Fibroblast of villous mesenchyme (primary cell): Measurements from ENCODE around the gene NDUFV1. TPM values are rescaled to one million over a fixed set of nuclear protein-coding genes. Genes with fewer than 3 reads are reported as not detected.
"Not testable (repeated sequence)": the region's sequence is repeated elsewhere in the genome, so short reads cannot be mapped to it uniquely, and the experiment has no call there.

Experiments used
- DNase-seq: peaks from one replicate; pipeline ENCODE4 v3.0.0-alpha.2; 2010; ENCODE audit warnings: low read depth
- H3K4me3 ChIP-seq: 2 replicates; pipeline ENCODE4 v1.5.1; 2011; ENCODE audit warnings: low read depth, mild to moderate bottlenecking, low read length
- total RNA-seq: library from RNA; depleted of rRNA; stranded (reverse); fragments of >200 nt; gene quantifications from 2 replicates; pipeline ENCODE4 v1.2.3, GENCODE V29; 2012
- TF ChIP-seq, protein P1 (sequence below): IDR thresholded peaks from 2 replicates; pipeline ENCODE4 v1.5.1; 2012; ENCODE audit warnings: low read depth, mild to moderate bottlenecking, low read length; ENCODE audit not compliant: insufficient read depth

NDUFV1 gene
- total RNA-seq = 140 and 178 TPM in 2 replicates

DNA sequence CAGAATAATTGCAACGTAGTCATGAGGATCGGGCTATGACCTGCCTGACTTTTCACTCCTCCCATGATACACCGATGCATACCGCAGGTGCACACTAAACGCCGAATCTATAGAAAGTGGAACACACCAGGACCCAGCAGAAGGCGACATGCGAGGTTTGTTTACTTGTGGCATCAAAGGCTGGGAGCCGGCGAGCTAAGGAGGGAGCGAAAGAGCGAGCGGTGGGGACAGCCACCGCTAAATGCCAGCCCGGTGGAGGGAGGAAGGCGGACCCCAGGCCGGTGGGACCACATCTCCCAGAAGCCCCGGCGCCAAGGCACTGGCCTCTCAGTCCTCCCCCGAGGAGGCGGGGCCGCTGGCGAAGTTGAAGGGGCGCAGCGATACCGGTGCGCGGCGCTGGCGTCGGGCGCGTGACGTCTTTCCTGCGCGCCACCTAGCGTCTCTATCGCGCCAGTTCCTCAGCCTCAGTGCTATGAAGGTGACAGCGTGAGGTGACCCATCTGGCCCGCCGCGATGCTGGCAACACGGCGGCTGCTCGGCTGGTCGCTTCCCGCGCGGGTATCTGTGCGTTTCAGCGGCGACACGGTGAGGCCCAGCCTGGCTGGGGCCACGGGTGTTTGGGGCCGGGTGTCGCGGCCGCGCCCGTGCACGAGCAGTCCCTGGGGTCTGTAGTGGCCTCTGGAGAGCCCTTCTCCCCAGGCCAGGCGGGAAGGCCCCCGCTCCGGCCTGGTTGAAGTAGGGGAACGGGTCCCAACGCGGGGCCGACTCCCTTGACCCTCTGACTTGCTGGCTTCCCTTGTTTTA, at the start of gene NDUFV1:
NDUFV1 (plus strand) TSS at position 445 of the 804 bp plus-strand sequence; CDS start at position 514, 69 bp downstream.
- peak; percentile 91 for DNase-seq
- peak within 1 kb of the TSS; percentile 97 for H3K4me3 ChIP-seq
- TF ChIP-seq, protein P1, sequence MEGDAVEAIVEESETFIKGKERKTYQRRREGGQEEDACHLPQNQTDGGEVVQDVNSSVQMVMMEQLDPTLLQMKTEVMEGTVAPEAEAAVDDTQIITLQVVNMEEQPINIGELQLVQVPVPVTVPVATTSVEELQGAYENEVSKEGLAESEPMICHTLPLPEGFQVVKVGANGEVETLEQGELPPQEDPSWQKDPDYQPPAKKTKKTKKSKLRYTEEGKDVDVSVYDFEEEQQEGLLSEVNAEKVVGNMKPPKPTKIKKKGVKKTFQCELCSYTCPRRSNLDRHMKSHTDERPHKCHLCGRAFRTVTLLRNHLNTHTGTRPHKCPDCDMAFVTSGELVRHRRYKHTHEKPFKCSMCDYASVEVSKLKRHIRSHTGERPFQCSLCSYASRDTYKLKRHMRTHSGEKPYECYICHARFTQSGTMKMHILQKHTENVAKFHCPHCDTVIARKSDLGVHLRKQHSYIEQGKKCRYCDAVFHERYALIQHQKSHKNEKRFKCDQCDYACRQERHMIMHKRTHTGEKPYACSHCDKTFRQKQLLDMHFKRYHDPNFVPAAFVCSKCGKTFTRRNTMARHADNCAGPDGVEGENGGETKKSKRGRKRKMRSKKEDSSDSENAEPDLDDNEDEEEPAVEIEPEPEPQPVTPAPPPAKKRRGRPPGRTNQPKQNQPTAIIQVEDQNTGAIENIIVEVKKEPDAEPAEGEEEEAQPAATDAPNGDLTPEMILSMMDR = peak; percentile 53

DNA sequence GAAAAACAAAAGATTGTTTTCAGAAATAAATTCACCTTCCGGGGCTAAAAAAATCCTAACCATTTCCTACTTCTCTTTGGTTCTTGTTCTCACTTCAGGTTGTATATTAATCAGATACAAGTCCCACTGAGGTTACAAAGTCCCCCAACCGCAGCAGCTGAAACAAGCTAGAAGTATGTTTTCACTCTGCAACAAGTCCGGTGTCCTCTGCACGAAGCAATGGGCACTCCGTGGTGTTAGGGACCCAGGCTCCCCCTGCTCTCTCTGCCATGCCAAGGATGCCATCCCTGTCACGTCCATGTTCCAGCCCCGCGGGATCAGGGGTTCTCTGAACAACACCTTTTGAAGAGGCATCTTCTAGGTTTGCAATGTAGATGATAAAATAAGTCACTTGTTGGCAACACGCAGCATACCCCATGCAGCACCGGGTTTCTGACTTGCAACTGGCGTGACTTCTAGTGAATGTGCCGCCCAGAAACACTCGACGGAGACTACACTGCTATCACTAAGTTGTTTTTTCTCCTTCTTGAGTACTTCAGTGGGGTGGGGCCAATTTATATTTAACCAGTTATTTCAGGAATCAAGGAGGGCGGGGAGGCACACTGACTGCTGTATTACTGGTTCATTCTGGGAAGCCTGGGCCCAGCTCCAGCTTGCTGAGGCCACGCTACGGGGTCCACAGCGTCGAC, 48.5 kb upstream of the NDUFV1 start:
- H3K4me3 ChIP-seq = no peak overlapping the region
- TF ChIP-seq, protein P1 = no peak
- no peak for DNase-seq

DNA sequence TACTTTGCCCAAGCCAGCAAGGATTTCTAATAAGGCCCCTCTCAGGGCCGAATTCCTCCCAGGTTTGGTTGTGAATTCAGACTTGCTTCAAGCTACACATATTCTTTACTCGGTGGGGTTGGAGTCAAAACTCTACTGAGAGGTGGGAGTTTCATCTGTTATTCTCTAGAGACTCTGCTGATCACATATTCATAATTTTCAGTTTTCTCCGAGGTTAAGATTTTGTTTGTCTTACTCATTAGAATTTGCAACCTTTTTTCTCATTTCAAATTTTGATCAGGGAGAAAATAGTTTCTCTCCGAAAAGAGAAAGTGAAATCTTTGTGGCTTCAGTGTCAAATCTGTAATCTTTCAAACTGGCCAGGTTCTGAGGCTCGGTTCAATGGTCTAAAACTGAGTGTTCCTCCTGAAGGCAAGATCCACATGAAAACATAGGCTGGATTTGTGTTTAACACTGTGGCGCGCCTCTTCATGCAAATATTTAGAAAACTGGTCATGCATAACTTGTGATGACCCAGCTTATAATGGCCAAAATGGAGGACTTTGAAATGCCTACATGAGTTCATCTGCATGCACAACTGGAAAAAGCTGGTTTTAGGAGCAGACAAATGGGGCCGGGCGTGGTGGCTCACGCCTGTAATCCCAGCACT, 44.6 kb upstream of the NDUFV1 start:
- no peak overlapping the region for H3K4me3 ChIP-seq
- TF ChIP-seq, protein P1 = no peak
- DNase-seq = peak; percentile 10

DNA sequence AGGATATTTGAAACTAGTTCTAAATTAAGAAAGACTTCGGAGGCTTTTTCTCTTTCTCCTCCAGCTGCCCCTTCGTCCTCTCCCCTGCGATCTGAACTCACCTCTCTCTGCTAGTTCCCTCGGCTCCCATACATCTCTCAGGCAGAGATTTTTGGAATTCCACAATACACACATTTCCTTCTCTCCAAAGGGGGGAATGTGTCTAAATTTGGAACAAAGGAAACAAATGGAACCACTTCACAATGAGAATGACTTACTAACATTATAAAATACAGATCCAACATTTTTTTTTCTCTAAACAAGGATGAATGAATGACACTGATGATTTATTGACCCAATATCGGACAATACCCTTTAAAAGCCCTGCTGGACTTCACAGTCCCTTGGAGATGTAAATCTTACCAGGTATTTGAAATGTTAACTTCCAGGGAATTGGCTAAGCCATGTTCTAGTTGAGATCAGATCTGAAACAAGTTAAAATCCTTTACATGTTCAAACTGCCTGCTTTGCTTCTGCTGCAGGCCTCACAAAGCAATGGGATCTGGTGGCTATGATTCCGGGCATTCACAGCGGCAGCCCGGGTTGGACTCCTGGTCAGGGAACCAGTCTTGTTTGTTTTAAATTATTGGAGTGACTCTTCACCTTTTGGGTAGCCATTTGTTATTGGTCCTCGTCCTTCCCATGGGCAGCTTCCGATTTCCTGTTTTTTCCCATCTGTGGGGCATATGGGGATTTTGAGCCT, 43.6 kb upstream of the NDUFV1 start:
- no peak for DNase-seq
- TF ChIP-seq, protein P1 = no peak
- H3K4me3 ChIP-seq = no peak overlapping the region

DNA sequence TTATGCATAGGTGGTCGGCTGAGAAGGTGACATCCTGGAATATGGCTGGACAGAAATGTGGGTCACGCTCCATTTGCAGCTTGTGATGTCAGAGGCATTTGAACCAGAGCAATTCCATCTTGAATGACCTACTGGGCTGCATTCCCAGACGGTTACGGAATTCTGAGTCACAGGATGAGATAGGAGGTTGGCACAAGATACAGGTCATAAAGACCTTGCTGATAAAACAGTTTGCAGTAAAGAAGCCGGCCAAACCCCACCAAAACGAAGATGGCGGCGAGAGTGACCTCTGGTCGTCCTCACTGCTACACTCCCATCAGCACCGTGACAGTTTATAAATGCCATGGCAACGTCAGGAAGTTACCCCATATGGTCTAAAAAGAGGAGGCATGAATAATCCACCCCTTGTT, 43.0 kb upstream of the NDUFV1 start:
- not testable (repeated sequence) for H3K4me3 ChIP-seq
- peak; percentile 95 for DNase-seq

DNA sequence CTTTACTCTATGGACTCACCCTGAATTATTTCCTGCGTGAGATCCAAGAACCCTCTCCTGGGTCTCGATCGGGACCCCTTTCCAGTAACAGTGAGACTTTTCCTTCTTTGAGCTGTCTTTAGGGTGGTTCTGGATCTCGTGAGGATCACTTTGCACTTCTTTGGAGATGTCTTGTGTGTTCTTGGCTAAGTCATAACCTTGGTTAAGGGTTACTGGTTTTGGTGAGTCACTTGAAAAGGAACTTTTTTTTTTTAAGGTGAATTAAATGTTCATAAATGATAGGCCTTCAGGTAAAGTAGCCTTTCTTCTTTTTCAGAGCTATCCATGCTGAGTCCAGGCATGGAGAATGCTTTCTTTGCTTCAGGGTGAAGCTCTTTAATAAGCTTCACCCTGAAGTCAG, 42.5 kb upstream of the NDUFV1 start:
- peak; percentile 27 for DNase-seq
- no peak overlapping the region for H3K4me3 ChIP-seq
- TF ChIP-seq, protein P1 = no peak
